Esophagus squamous epithelium (tissue), 4 donors: ENCODE results near the gene ADGRD1.

Source experiments
- POLR2A ChIP-seq, 4 donors: fragments of 450-650 bp; IDR thresholded peaks; one replicate each; pipeline ENCODE4 v1.6.1; 2017; ENCODE audit warnings: antibody characterized with exemption in 4 of 4, mild to moderate bottlenecking in 4 of 4, moderate library complexity in 3 of 4
- TF ChIP-seq, protein P1 (sequence below), 6 experiments: fragments of 450-650 bp in 4 of 6; fragments of 200-600 bp in 2 of 6; sonication (generic) in 2 of 6; IDR thresholded peaks; one replicate each; pipeline ENCODE4 v1.5.1; 2016 to 2019; ENCODE audit warnings: antibody characterized with exemption in 6 of 6, mild to moderate bottlenecking in 4 of 6, moderate library complexity in 4 of 6

DNA sequence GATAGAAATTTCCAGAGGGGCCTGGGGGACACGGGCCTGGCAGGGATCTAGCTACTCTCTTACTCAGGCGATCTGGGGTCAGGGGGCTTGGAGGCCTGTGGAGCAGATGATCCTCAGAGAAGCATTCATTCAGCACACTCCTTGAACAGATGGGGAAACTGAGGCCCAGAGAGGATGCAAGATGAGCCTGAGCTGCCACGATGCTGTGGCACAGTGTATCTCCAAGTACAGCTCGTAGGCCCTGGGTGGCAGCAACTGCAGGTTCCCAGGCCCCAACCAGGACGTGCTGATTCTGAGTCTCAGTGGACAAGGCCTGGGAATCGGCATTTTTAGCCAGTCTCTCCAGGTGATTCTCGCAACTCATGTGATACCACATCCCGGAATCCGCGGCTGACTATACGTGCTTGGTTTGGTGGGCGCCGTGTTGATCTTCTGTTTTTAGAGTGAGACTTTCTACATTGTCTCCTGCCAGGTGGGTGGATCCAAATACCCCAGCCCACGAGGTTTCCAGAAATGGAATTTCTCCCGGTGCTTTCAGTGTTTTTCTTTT, 22.5 kb downstream of the ADGRD1 start:
- TF ChIP-seq, protein P1, sequence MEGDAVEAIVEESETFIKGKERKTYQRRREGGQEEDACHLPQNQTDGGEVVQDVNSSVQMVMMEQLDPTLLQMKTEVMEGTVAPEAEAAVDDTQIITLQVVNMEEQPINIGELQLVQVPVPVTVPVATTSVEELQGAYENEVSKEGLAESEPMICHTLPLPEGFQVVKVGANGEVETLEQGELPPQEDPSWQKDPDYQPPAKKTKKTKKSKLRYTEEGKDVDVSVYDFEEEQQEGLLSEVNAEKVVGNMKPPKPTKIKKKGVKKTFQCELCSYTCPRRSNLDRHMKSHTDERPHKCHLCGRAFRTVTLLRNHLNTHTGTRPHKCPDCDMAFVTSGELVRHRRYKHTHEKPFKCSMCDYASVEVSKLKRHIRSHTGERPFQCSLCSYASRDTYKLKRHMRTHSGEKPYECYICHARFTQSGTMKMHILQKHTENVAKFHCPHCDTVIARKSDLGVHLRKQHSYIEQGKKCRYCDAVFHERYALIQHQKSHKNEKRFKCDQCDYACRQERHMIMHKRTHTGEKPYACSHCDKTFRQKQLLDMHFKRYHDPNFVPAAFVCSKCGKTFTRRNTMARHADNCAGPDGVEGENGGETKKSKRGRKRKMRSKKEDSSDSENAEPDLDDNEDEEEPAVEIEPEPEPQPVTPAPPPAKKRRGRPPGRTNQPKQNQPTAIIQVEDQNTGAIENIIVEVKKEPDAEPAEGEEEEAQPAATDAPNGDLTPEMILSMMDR (IDR thresholded peaks at IDR 0.05) = no peak
- TF ChIP-seq POLR2A (IDR thresholded peaks at IDR 0.05) = no peak
